ENCODE results near the gene SOX6.

Gene SOX6

GRCh38 chr11:16266021-16266420, 90.3 kb downstream of the SOX6 start:
- DNase-seq, result no peak

GRCh38 chr11:16265022-16265421, 91.3 kb downstream of the SOX6 start:
- no peak for DNase-seq

- no peak for DNase-seq
Measured at GRCh38 chr11:16262645-16262955, 93.7 kb downstream of the SOX6 start.

- no peak for DNase-seq
Measured at GRCh38 chr11:16261836-16262644, 94.3 kb downstream of the SOX6 start.

GRCh38 chr11:16252373-16252772, 104.0 kb downstream of the SOX6 start:
- DNase-seq, result peak; percentile 33

GRCh38 chr11:16248248-16248647, 108.1 kb downstream of the SOX6 start:
- DNase-seq, result no peak

GRCh38 chr11:16242806-16243205, 113.5 kb downstream of the SOX6 start:
- DNase-seq, result no peak

GRCh38 chr11:16240687-16241086, 115.7 kb downstream of the SOX6 start:
- no peak for DNase-seq

- peak; percentile 21 for DNase-seq
Measured at GRCh38 chr11:16239141-16240105, 116.9 kb downstream of the SOX6 start.

- DNase-seq, result no peak
Measured at GRCh38 chr11:16226245-16226644, 130.1 kb downstream of the SOX6 start.

GRCh38 chr11:16225623-16226022, 130.7 kb downstream of the SOX6 start:
- DNase-seq, result no peak

GRCh38 chr11:16223558-16223957, 132.8 kb downstream of the SOX6 start:
- no peak for DNase-seq

GRCh38 chr11:16217631-16218030, 138.7 kb downstream of the SOX6 start:
- DNase-seq, result no peak

GRCh38 chr11:16216831-16217230, 139.5 kb downstream of the SOX6 start:
- no peak for DNase-seq

- no peak for DNase-seq
Measured at GRCh38 chr11:16215352-16215751, 141.0 kb downstream of the SOX6 start.

GRCh38 chr11:16211407-16211806, 144.9 kb downstream of the SOX6 start:
- DNase-seq, result no peak

- DNase-seq, result no peak
Measured at GRCh38 chr11:16204261-16204660, 152.1 kb downstream of the SOX6 start.

GRCh38 chr11:16195651-16196050, 160.7 kb downstream of the SOX6 start:
- peak; percentile 94 for DNase-seq

- DNase-seq, result no peak
Measured at GRCh38 chr11:16194566-16194965, 161.8 kb downstream of the SOX6 start.

GRCh38 chr11:16193897-16194381, 162.4 kb downstream of the SOX6 start:
- DNase-seq, result no peak

- no peak for DNase-seq
Measured at GRCh38 chr11:16191868-16192240, 164.5 kb downstream of the SOX6 start.

GRCh38 chr11:16191212-16191867, 165.0 kb downstream of the SOX6 start:
- DNase-seq, result no peak

- DNase-seq, result no peak
Measured at GRCh38 chr11:16186680-16187079, 169.7 kb downstream of the SOX6 start.
